Right lobe of liver (tissue), 4 donors: ENCODE measurements around the gene SLC12A3.

ENCODE experiments used
- CTCF ChIP-seq, 4 donors: fragments of 200-600 bp in 3 of 4; fragments of 450-650 bp in 1 of 4; IDR thresholded peaks; one replicate each; pipeline versions ENCODE4 v1.5.1 to v1.8.0; 2016 to 2022; ENCODE audit warnings: antibody characterized with exemption in 4 of 4, mild to moderate bottlenecking in 2 of 4
- POLR2A ChIP-seq: fragments of 450-650 bp; IDR thresholded peaks from one replicate; pipeline ENCODE4 v1.6.1; 2017; ENCODE audit warnings: antibody characterized with exemption, mild to moderate bottlenecking
- donor health status: DM: no; HTN: no; CAD: no.
- donor health status: DM: no; HTN: no; CAD: no.
- donor health status: DM: no; HTN: yes; CAD: no.

GRCh38 chr16:56911771-56912571, 47.0 kb downstream of the SLC12A3 start:
- TF ChIP-seq CTCF (IDR thresholded peaks at IDR 0.05) (no peak), POLR2A (no peak)
